IPS DF 6.9 (cell line): Measurements from ENCODE around the gene RAPGEF6.

Experiments used
- DNase-seq: peaks from one replicate; pipeline ENCODE4 v3.0.0-alpha.2; 2013; ENCODE audit warnings: low read depth, low spot score
- H3K27ac ChIP-seq: one replicate; pipeline ENCODE4 v1.5.1; 2013; ENCODE audit warnings: low read length, control low read depth
- H3K27me3 ChIP-seq: 2 replicates; pipeline ENCODE4 v1.6.1; 2013; ENCODE audit warnings: mild to moderate bottlenecking, low read length; ENCODE audit not compliant: control insufficient read depth, insufficient read depth
- H3K36me3 ChIP-seq: 2 replicates; pipeline ENCODE4 v1.6.1; 2013; ENCODE audit warnings: low read length; ENCODE audit not compliant: control insufficient read depth, insufficient read depth
- H3K4me1 ChIP-seq: 2 replicates; pipeline ENCODE4 v1.6.1; 2013; ENCODE audit warnings: low read length; ENCODE audit not compliant: control insufficient read depth, insufficient read depth
- H3K4me3 ChIP-seq: 2 replicates; pipeline ENCODE4 v1.5.1; 2013; ENCODE audit warnings: mild to moderate bottlenecking, low read length
- H3K9me3 ChIP-seq: 2 replicates; pipeline ENCODE4 v1.6.1; 2013; ENCODE audit warnings: low read length, inconsistent platforms; ENCODE audit not compliant: control insufficient read depth, insufficient read depth
- WGBS: extraction: QIAGEN DNeasy Blood & Tissue Kit; methylation state at CpG from one replicate; pipeline ENCODE4 v1.1.7; 2013; ENCODE audit warnings: mixed read lengths, missing lambda C conversion rate; ENCODE audit not compliant: insufficient read length, insufficient coverage; 5-methylcytosine and 5-hydroxymethylcytosine counted together

The RAPGEF6 gene

GRCh38 chr5:131644370-131644769 lies 9.3 kb upstream of the RAPGEF6 start:
- WGBS = no CpG with 5 or more reads among the region's 1 CpG
- H3K27ac ChIP-seq = no peak overlapping the region
- no peak overlapping the region for H3K4me3 ChIP-seq
- no peaks in the 10 kb centered on the region for H3K9me3 ChIP-seq
- no peak for DNase-seq
- no peaks in the 10 kb centered on the region for H3K4me1 ChIP-seq
- H3K36me3 ChIP-seq = no peaks in the 10 kb centered on the region
- H3K27me3 ChIP-seq = no peaks in the 10 kb centered on the region

GRCh38 chr5:131641494-131641893 lies 6.5 kb upstream of the RAPGEF6 start:
- no peak for DNase-seq
- no peaks in the 10 kb centered on the region for H3K4me1 ChIP-seq
- no CpG with 5 or more reads among the region's 1 CpG for WGBS
- H3K27me3 ChIP-seq = no peaks in the 10 kb centered on the region
- no peak overlapping the region for H3K4me3 ChIP-seq
- no peak overlapping the region for H3K27ac ChIP-seq
- no peaks in the 10 kb centered on the region for H3K36me3 ChIP-seq
- H3K9me3 ChIP-seq = no peaks in the 10 kb centered on the region

- no peak for DNase-seq
- no peaks in the 10 kb centered on the region for H3K9me3 ChIP-seq
- no peaks in the 10 kb centered on the region for H3K4me1 ChIP-seq
- no peaks in the 10 kb centered on the region for H3K36me3 ChIP-seq
- H3K27ac ChIP-seq = no peak overlapping the region
- H3K27me3 ChIP-seq = no peaks in the 10 kb centered on the region
- WGBS = 100% methylated on average over 1 of the region's 5 CpGs
- no peak overlapping the region for H3K4me3 ChIP-seq
Observed at GRCh38 chr5:131640043-131640856, 5.2 kb upstream of the RAPGEF6 start.

GRCh38 chr5:131639148-131639547 lies 4.1 kb upstream of the RAPGEF6 start:
- DNase-seq = no peak
- no peak overlapping the region for H3K27ac ChIP-seq
- H3K9me3 ChIP-seq = no peaks in the 10 kb centered on the region
- no peaks in the 10 kb centered on the region for H3K27me3 ChIP-seq
- H3K36me3 ChIP-seq = no peaks in the 10 kb centered on the region
- H3K4me1 ChIP-seq = no peaks in the 10 kb centered on the region
- H3K4me3 ChIP-seq = no peak overlapping the region

- no CpG with 5 or more reads among the region's 4 CpGs for WGBS
- no peak overlapping the region for H3K4me3 ChIP-seq
- H3K9me3 ChIP-seq = no peaks in the 10 kb centered on the region
- no peaks in the 10 kb centered on the region for H3K36me3 ChIP-seq
- no peak for DNase-seq
- H3K27ac ChIP-seq = no peak overlapping the region
- no peaks in the 10 kb centered on the region for H3K27me3 ChIP-seq
- no peaks in the 10 kb centered on the region for H3K4me1 ChIP-seq
Observed at GRCh38 chr5:131637694-131638093, 2.7 kb upstream of the RAPGEF6 start.

- WGBS = no CpG with 5 or more reads among the region's 24 CpGs
- DNase-seq = no peak
- H3K4me3 ChIP-seq = peak overlapping the region; percentile 79; the same call in 1 of the 2 replicates
- H3K9me3 ChIP-seq = no peaks in the 10 kb centered on the region
- H3K4me1 ChIP-seq = no peaks in the 10 kb centered on the region
- H3K36me3 ChIP-seq = no peaks in the 10 kb centered on the region
- H3K27ac ChIP-seq = peak overlapping the region; percentile 71
- no peaks in the 10 kb centered on the region for H3K27me3 ChIP-seq
Observed at GRCh38 chr5:131635684-131636572, 899 bp upstream of the RAPGEF6 start.

- peak; percentile 39 for DNase-seq
- no peaks in the 10 kb centered on the region for H3K4me1 ChIP-seq
- H3K27me3 ChIP-seq = no peaks in the 10 kb centered on the region
- no peak overlapping the region for H3K27ac ChIP-seq
- no peaks in the 10 kb centered on the region for H3K36me3 ChIP-seq
- no peaks in the 10 kb centered on the region for H3K9me3 ChIP-seq
- WGBS = no CpG with 5 or more reads among the region's 21 CpGs
- H3K4me3 ChIP-seq = peak overlapping the region; percentile 79
Observed at GRCh38 chr5:131634666-131634995, 398 bp downstream of the RAPGEF6 start.

- peak overlapping the region; percentile 79; the same call in 1 of the 2 replicates for H3K4me3 ChIP-seq
- H3K9me3 ChIP-seq = no peaks in the 10 kb centered on the region
- no peaks in the 10 kb centered on the region for H3K27me3 ChIP-seq
- no peak overlapping the region for H3K27ac ChIP-seq
- WGBS = no CpG with 5 or more reads among the region's 4 CpGs
- no peak for DNase-seq
- H3K4me1 ChIP-seq = no peaks in the 10 kb centered on the region
- no peaks in the 10 kb centered on the region for H3K36me3 ChIP-seq
Observed at GRCh38 chr5:131634238-131634637, 791 bp downstream of the RAPGEF6 start.

GRCh38 chr5:131633830-131634229 lies 1.2 kb downstream of the RAPGEF6 start:
- Histone ChIP-seq H3K27me3 (no peaks in the 10 kb centered on the region), H3K9me3 (no peaks in the 10 kb centered on the region), H3K27ac (no peak overlapping the region), H3K36me3 (no peaks in the 10 kb centered on the region), H3K4me3 (peak overlapping the region; percentile 10; the same call in 1 of the 2 replicates), H3K4me1 (no peaks in the 10 kb centered on the region)
- DNase-seq = no peak
- WGBS = no CpG with 5 or more reads among the region's 5 CpGs

GRCh38 chr5:131630963-131631350 lies 4.1 kb downstream of the RAPGEF6 start:
- no peak overlapping the region for H3K4me3 ChIP-seq
- no peak overlapping the region for H3K27ac ChIP-seq
- no peaks in the 10 kb centered on the region for H3K27me3 ChIP-seq
- H3K4me1 ChIP-seq = no peaks in the 10 kb centered on the region
- no peak for DNase-seq
- no peaks in the 10 kb centered on the region for H3K36me3 ChIP-seq
- WGBS = no CpG with 5 or more reads among the region's 4 CpGs
- no peaks in the 10 kb centered on the region for H3K9me3 ChIP-seq
